HG03135 (cell line): ENCODE results near the gene RFESD.
"Not testable (repeated sequence)": the region's sequence is repeated elsewhere in the genome, so short reads cannot be mapped to it uniquely, and the experiment has no call there.

Experiments
- ATAC-seq: cut with Tn5 transposase; IDR thresholded peaks from one replicate; pipeline ENCODE4 v1.9.1; 2021; ENCODE audit warnings: mild to moderate bottlenecking, moderate library complexity; ENCODE audit not compliant: unreplicated experiment

RFESD gene

GRCh38 chr5:95627971-95628810 is 18.4 kb upstream of the RFESD start:
- ATAC-seq, result no peak

DNA sequence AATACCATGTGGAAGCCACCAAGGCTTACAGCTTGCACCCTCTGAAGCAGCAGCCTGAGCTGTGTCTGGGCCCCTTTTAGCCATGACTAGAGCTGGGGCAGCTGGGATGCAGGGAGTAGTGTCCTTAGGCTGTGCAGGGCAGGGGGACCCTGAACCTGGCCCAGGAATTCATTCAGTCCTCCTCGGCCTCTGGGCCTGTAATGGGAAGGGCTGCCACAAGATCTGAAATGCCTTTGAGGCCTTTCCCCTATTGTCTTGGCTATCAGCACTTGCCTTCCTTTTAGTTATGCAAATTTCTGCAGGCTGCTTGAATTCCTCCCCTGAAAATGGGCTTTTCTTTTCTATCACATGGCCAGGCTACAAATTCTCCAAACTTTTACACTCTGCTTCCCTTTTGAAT is 17.6 kb upstream of the RFESD start:
- no peak for ATAC-seq

GRCh38 chr5:95630394-95630917 is 16.1 kb upstream of the RFESD start:
- ATAC-seq, result no peak

GRCh38 chr5:95631255-95631958 is 15.2 kb upstream of the RFESD start:
- no peak for ATAC-seq

DNA sequence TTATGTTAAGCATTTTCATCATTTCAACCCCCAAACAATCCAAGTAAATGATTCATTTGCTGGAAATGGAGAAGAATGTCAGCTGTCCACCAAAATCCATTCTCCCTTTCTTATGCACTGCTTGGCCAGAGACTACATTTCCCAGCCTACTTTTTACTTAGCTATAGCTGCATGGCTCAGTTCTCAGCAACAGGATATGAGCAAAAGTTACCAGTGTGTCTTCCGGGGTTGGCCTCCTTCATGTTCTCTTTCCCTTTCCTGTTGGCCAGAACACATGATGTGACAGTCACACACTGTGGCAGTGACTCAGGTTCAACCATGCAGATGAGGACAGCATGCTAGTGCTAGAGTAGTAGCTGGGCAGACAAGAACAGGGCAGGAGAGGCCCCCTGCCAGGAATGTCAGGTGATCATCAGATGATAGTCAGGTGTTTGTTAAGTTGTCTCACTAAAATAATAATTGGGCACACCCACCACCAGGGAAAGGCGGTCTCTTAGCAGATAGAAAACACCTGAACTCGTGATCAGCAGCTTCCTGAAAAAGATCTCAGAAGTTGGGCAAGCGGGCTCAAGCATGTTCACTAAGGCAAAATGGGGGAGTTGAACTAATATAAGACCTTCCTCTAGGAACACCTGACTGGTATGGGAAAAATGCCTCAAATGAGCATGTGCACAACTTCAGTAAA is 14.4 kb upstream of the RFESD start:
- peak; percentile 96 for ATAC-seq

DNA sequence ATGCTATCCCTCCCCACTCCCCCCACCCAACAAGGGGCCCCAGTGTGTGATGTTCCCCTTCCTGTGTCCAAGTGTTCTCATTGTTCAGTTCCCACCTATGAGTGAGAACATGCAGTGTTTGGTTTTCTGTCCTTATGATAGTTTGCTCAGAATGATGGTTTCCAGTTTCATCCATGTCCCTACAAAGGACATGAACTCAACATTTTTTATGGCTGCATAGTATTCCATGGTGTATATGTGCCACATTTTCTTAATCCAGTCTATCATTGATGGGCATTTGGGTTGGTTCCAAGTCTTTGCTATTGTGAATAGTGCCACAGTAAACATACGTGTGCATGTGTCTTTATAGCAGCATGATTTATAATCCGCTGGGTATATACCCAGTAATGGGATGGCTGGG is 13.6 kb upstream of the RFESD start:
- not testable (repeated sequence) for ATAC-seq

GRCh38 chr5:95633671-95634070 is 12.9 kb upstream of the RFESD start:
- no peak for ATAC-seq

GRCh38 chr5:95634081-95634480 is 12.5 kb upstream of the RFESD start:
- ATAC-seq, result no peak

- no peak for ATAC-seq
Measured at GRCh38 chr5:95638632-95639031, 7.9 kb upstream of the RFESD start.

DNA sequence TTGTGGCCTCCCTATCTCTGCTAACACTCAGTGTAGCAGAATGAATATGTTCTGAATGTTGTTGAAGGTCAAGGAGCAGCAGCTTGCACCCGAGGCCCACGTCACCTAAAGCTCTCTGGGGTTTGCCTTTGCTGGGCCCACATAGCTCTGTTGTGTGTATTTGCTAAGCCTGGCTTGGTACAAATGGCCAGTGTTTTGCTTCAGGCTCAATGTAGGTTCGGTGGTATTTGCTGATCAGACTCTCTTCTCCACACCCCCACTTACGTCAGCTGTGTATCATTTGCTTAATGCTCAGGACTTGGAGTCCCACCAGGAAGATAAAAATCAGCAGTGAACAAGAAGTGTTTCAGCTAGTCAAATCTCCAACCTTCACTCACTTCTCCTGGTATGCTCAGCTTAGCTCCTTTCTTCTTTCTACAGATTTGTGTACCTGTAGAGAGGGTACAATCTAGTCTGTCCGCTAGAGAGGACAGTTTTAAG is 4.8 kb upstream of the RFESD start:
- no peak for ATAC-seq

GRCh38 chr5:95643152-95643551 is 3.4 kb upstream of the RFESD start:
- ATAC-seq, result no peak

GRCh38 chr5:95644351-95645042 is 2.1 kb upstream of the RFESD start:
- peak; percentile 33 for ATAC-seq

DNA sequence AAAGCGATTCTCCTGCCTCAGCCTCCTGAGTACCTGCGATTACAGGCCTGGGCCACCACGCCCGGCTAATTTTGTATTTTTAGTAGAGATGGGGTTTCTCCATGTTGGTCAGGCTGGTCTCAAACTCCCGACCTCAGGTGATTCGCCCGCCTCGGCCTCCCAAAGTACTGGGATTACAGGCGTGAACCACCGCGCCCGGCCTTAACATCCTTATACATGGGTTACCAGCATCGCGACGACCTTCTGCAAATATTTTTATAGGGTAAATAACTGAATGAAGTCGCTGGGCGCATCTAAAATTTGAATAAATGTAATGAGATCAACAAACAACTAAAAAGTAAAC is 380 bp upstream of the RFESD start:
- not testable (repeated sequence) for ATAC-seq

- no peak for ATAC-seq
Measured at GRCh38 chr5:95647886-95648860, 1.6 kb downstream of the RFESD start.

DNA sequence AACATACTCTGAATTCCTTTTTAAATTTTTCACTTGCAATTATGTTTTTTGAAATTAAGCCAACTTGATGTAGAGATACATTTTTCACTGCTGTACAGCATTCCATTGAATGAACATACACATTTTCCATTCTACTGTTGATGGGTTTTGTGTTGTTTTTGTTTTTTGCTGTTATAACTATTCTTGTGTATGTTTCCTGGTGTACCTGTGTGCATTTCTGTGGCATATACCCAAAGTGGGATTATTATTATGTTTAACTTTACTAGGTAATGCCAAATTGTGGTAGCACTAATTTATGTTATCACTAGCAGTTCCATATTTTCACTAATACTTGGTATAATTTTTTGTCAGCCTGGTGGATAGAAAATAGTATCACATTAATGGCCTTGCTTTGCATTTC is 2.7 kb downstream of the RFESD start:
- ATAC-seq, result no peak

DNA sequence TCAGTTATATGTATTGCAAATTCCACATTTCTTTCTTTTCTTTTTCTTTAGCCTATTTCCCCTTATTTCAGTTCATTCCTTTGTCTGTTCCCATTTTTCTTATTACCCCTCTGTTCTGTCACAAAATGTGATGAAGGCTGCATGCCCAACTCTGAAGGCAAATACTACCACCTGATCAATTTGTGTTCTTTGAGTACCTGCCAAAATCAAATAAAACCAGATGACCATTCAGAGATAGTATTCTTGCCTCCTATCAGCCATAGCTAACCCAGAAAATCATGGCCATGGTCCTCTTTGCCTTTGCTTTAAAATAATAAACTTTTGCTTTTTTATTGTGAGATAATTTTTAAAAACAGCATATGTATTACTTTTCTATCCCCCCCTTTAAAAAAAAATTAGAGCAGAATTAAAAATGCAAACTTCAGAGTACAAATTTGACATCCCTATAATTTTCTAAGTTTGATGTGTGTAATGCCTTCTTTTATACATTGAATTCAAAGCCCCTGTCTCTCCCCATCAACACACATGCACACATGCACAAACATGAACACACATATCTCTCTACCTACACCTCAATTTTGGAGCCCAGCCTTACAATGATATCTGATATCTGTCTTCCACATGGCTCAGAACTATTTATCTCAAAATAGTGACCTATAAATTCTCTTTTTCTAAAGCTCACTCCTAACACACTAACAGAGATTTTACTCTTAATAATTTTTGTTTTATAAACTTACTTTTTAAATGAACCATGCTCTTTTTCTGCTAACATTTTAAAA is 3.5 kb downstream of the RFESD start:
- ATAC-seq, result no peak

DNA sequence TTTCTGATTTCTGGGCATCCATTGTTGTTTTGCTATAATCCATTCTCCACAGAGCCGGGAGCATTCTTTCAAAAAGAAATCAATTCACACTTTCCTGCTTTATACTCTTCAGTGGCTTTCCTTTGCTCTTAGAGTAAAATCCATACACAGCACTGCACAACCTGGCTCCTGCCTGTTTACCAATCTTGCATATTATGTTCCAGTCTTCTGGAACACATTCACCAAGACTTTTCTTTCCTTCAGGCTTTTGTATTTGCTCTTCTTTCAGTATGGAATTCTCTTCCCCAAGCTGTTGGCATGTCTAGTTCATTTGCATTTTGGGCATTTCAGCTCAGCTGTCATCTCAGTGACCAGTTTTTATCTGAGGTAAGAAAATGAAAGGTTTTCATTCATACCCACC is 6.3 kb downstream of the RFESD start:
- no peak for ATAC-seq

DNA sequence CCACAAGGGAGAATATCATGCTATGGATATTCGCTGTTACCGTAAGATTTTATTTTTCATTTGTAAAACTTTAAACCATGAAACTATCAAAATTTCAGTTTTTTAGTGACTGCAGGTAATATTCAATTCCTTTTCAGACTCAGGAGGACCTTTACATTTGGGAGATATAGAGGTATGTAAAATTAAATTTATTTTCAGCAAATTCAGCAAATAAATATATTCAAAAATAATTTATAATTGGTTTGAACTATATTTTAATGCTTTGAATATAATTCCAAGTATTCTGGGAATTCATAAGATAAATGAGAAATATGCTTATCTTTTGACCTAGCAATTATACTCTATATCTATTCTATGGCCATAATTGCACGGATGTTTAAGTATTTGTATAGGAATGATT is 7.6 kb downstream of the RFESD start:
- no peak for ATAC-seq

- ATAC-seq, result no peak
Measured at GRCh38 chr5:95655575-95655974, 9.0 kb downstream of the RFESD start.
